Stimulated activated naive B cell treated with anti-CD40 and anti-IgM and Interleukin-4, amounts not matched to agents 10 μg/mL and 1 μg/mL and 100 μg/mL, for 72 hours (primary cell): Measurements from ENCODE around the gene BTBD6.

Experiments used
- ATAC-seq, 2 donors: fragments of 150-1000 bp; cut with Tn5 transposase; replicated peaks; 2 replicates each; pipeline ENCODE4 v1.10.0; 2021; ENCODE audit warnings: moderate library complexity in 1 of 2
- DNase-seq: peaks from one replicate; pipeline ENCODE4 v3.0.0; 2021
- H3K27ac Mint-ChIP-seq: one replicate; pipeline ENCODE4 v1.8.0; 2022; ENCODE audit warnings: mild to moderate bottlenecking, mixed read lengths
- H3K27me3 Mint-ChIP-seq, 2 donors: one replicate each; pipeline ENCODE4 v1.8.0; 2022; ENCODE audit warnings: mixed read lengths in 2 of 2
- H3K36me3 Mint-ChIP-seq, 2 donors: one replicate each; pipeline ENCODE4 v1.8.0; 2022; ENCODE audit warnings: mixed read lengths in 2 of 2, mild to moderate bottlenecking in 1 of 2
- H3K4me1 Mint-ChIP-seq, 2 donors: one replicate each; pipeline ENCODE4 v1.8.0; 2022; ENCODE audit warnings: mixed read lengths in 2 of 2, mild to moderate bottlenecking in 1 of 2
- H3K4me3 Mint-ChIP-seq, 2 donors: one replicate each; pipeline ENCODE4 v1.8.0; 2022; ENCODE audit warnings: mild to moderate bottlenecking in 2 of 2, mixed read lengths in 2 of 2, moderate library complexity in 1 of 2
- H3K9me3 Mint-ChIP-seq, 2 donors: one replicate each; pipeline ENCODE4 v1.8.0; 2022; ENCODE audit warnings: mixed read lengths in 2 of 2, mild to moderate bottlenecking in 1 of 2

The BTBD6 gene

DNA sequence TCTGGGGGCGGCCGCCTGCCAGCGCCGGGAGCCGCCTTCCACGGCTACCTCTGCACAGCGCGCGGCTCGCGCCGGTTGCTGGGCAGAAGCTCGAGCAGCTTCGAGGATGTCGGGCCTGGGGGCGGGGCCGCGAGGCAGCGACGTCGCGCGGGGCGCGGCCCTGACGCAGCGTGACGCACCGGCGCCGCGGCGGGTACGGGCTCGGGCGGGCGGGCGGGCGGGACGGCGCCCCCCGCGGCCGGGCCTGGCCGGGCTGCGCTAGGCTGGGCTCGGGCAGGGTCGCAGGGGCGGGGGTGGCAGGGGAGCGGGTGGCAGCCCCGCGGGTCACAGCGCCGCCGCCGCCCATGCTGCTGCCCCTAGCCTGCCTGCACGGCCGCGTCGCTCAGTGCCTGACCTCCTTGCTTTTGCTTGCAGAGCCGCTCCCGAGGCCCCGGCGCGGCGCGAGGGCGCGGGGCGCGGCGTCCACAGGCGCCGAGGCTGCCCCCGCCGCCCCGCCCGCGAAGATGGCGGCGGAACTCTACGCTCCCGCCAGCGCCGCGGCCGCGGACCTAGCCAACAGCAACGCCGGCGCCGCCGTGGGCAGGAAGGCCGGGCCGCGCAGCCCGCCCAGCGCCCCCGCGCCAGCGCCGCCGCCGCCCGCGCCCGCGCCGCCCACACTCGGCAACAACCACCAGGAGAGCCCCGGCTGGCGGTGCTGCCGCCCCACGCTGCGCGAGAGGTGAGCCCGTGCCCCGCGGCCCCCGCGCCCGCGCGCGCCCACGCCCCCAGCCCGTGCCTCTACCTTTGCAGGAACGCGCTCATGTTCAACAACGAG is at the start of gene BTBD6:
Gene BTBD6 (plus strand): TSS at position 166 of the 814 bp plus-strand sequence. CDS start 179 bp downstream, at position 345.
- ATAC-seq: peak; percentile 94 to 96
- Mint-ChIP-seq H3K4me3 (peak within 1 kb of the TSS; percentile 85 to 88), H3K4me1 (peaks cover 41 to 53% of the 10 kb centered on the region in 2 donors), H3K36me3 (peaks cover 26 to 54% of the 10 kb centered on the region in 2 donors), H3K27me3 (no peaks in the 10 kb centered on the region), H3K27ac (peak within 1 kb of the TSS; percentile 82), H3K9me3 (no peaks in the 10 kb centered on the region)
- DNase-seq: peak; percentile 83

GRCh38 chr14:105198588-105198987 is 49.7 kb upstream of the BTBD6 start:
- no peak overlapping the region for H3K4me3 Mint-ChIP-seq
- peaks cover 39 to 55% of the 10 kb centered on the region in 2 donors for H3K4me1 Mint-ChIP-seq
- H3K36me3 Mint-ChIP-seq: no peaks in the 10 kb centered on the region
- H3K27me3 Mint-ChIP-seq: peaks cover 45 to 63% of the 10 kb centered on the region in 2 donors
- H3K27ac Mint-ChIP-seq: peak overlapping the region; percentile 28
- ATAC-seq (no peak), DNase-seq (no peak)
- no peaks in the 10 kb centered on the region for H3K9me3 Mint-ChIP-seq

DNA sequence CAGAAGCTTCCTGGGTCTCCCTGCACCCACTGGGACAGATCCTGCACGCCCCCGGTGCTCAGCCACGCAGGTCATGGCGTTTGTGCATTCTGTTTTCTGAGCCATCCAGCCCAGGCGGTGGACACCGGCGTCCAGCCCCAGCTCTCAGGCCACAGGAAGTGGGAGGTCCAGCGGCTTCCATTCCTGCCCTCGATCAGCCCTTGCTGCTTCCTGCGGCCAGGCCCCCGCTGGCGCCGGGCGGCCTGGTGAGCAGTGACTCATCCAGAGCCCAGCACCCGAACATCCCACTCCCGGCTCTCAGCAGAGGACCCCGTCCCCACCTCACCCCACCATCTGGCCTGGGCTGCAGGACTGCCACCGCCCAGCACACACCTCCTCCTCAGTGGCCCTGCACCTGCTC is 49.2 kb upstream of the BTBD6 start:
- H3K9me3 Mint-ChIP-seq: no peaks in the 10 kb centered on the region
- no peak for DNase-seq
- no peak for ATAC-seq

GRCh38 chr14:105200074-105200473 is 48.3 kb upstream of the BTBD6 start:
- no peaks in the 10 kb centered on the region for H3K36me3 Mint-ChIP-seq
- no peak overlapping the region for H3K4me3 Mint-ChIP-seq
- H3K9me3 Mint-ChIP-seq: no peaks in the 10 kb centered on the region
- no peak for DNase-seq
- ATAC-seq: no peak
- H3K4me1 Mint-ChIP-seq: peaks cover 33 to 55% of the 10 kb centered on the region in 2 donors
- peaks cover 36 to 58% of the 10 kb centered on the region in 2 donors for H3K27me3 Mint-ChIP-seq
- H3K27ac Mint-ChIP-seq: no peak overlapping the region

More for the DNA sequence above, 49.2 kb upstream of the BTBD6 start:
- no peak overlapping the region for H3K4me3 Mint-ChIP-seq
- peaks cover 45 to 61% of the 10 kb centered on the region in 2 donors for H3K27me3 Mint-ChIP-seq
- peak overlapping the region; percentile 42 for H3K27ac Mint-ChIP-seq
- no peaks in the 10 kb centered on the region for H3K36me3 Mint-ChIP-seq
- H3K4me1 Mint-ChIP-seq: peaks cover 35 to 53% of the 10 kb centered on the region in 2 donors

DNA sequence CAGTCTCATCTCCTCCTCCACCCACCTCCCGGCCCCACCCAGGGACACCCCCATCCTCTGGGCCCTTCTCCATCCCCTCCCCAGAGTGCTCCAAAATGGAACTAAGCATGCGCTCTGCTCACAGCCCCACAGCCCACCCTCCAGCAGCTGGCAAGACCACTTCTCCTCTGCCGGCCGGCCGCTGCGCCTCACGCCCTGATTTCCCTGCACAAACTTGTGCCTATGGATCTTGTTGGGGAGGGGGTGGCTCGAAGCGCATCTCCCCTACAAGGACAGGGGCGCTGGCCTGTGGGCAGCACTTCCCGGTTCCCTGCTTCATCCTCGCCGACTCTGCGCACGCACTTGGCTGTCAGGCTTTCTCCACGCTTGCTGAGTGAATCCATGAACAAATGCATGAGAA is 47.7 kb upstream of the BTBD6 start:
- no peak overlapping the region for H3K4me3 Mint-ChIP-seq
- H3K27me3 Mint-ChIP-seq: peaks cover 32 to 52% of the 10 kb centered on the region in 2 donors
- H3K36me3 Mint-ChIP-seq: no peaks in the 10 kb centered on the region
- no peak for ATAC-seq
- no peaks in the 10 kb centered on the region for H3K9me3 Mint-ChIP-seq
- H3K27ac Mint-ChIP-seq: no peak overlapping the region
- H3K4me1 Mint-ChIP-seq: peaks cover 32 to 56% of the 10 kb centered on the region in 2 donors
- DNase-seq: no peak

- H3K27me3 Mint-ChIP-seq: peaks cover 27 to 46% of the 10 kb centered on the region in 2 donors
- DNase-seq: no peak
- no peaks in the 10 kb centered on the region for H3K9me3 Mint-ChIP-seq
- H3K27ac Mint-ChIP-seq: peak overlapping the region; percentile 56
- H3K36me3 Mint-ChIP-seq: no peaks in the 10 kb centered on the region
- peaks cover 26 to 53% of the 10 kb centered on the region in 2 donors for H3K4me1 Mint-ChIP-seq
- ATAC-seq: peak; percentile 37
- H3K4me3 Mint-ChIP-seq: peak overlapping the region; percentile 46 to 50
Observed at GRCh38 chr14:105201156-105201924, 47.0 kb upstream of the BTBD6 start.

DNA sequence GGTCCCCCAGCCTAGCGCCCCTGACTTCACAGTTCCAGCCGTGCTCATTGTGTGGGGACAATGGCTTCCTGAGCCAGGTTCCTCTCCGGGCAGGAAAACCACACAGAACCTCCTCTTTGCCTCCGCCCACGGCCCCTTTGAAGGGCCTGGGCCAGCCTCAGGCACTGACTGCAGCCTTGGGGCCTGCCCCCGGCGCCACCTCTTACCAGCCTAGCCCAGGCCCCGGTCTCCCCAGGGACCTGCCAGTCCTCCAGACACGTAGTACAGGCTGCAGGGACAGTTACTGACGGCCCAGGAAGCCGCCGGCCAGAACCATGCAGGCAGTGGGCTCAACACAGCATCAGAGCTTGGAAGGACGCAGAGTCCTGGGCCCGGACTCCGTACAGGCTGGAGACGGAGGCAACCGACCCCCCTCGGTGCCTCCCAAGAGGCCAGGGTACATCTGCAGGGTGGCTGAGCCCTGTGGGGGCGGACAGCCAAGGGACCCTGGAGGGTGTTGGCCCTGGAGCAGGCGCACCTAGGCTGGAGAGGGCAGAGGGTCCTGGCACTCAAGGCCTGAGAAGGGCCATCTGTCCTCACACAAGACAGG is 46.3 kb upstream of the BTBD6 start:
- DNase-seq: peak; percentile 75
- peak overlapping the region; percentile 56 for H3K27ac Mint-ChIP-seq
- H3K36me3 Mint-ChIP-seq: no peaks in the 10 kb centered on the region
- peak overlapping the region; percentile 46 to 50 for H3K4me3 Mint-ChIP-seq
- no peaks in the 10 kb centered on the region for H3K9me3 Mint-ChIP-seq
- peak; percentile 80 to 83 for ATAC-seq
- peaks cover 30 to 50% of the 10 kb centered on the region in 2 donors for H3K4me1 Mint-ChIP-seq
- H3K27me3 Mint-ChIP-seq: peaks cover 27 to 46% of the 10 kb centered on the region in 2 donors

GRCh38 chr14:105203057-105203531 is 45.2 kb upstream of the BTBD6 start:
- ATAC-seq: peak; percentile 24 to 35
- no peak for DNase-seq
- no peaks in the 10 kb centered on the region for H3K9me3 Mint-ChIP-seq
- H3K4me1 Mint-ChIP-seq: peaks cover 26 to 44% of the 10 kb centered on the region in 2 donors
- no peaks in the 10 kb centered on the region for H3K36me3 Mint-ChIP-seq
- H3K27ac Mint-ChIP-seq: peak overlapping the region; percentile 42
- peaks cover 25 to 36% of the 10 kb centered on the region in 2 donors for H3K27me3 Mint-ChIP-seq
- H3K4me3 Mint-ChIP-seq: no peak overlapping the region

- ATAC-seq (no peak), DNase-seq (no peak)
- H3K9me3 Mint-ChIP-seq: no peaks in the 10 kb centered on the region
- no peaks in the 10 kb centered on the region for H3K36me3 Mint-ChIP-seq
- no peak overlapping the region for H3K27ac Mint-ChIP-seq
- H3K4me3 Mint-ChIP-seq: no peak overlapping the region
- H3K4me1 Mint-ChIP-seq: peaks cover 26 to 44% of the 10 kb centered on the region in 2 donors
- H3K27me3 Mint-ChIP-seq: peaks cover 21 to 30% of the 10 kb centered on the region in 2 donors
Observed at GRCh38 chr14:105203701-105204100, 44.6 kb upstream of the BTBD6 start.

DNA sequence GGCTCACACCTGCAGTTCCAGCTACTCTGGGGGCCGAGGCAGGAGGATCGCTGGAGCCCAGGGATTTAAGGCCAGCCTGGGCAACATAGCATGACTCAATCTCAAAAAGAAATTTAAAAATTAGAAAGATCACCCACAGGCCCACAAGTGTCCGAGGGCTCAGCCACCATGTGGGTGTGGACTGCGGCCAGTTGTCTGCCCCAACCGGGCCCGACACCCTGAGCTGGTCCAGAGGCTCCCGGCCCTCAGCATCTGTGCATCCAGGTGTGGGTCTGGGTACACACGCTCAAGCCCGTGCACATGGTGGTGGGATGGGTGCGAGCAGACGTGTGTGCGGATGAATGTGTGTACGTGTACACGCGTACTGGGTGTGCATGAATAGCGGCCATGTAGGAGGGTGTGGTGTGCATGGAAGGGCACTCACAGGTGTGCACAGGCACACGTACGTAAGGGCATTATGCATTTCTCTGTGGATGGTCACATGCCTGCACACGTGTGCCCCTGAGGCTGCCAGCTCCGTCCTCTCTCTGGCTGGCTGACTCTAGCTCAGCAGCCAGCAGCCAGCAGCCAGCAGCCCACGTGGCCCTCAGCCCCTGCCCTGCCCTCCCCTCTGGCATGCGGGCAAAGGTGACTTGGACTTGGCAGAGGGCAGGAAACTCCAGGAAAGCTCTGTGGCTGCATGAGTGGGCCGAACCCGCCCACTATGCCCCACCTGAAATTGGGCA is 44.0 kb upstream of the BTBD6 start:
- Mint-ChIP-seq H3K9me3 (no peaks in the 10 kb centered on the region), H3K4me1 (peaks cover 25 to 44% of the 10 kb centered on the region in 2 donors), H3K4me3 (no peak overlapping the region), H3K27me3 (peaks cover 14 to 24% of the 10 kb centered on the region in 2 donors), H3K36me3 (no peaks in the 10 kb centered on the region), H3K27ac (peak overlapping the region; percentile 37)
- ATAC-seq (peak in 1 of 2 donors; percentile 14), DNase-seq (no peak)

GRCh38 chr14:105204931-105205672 is 43.2 kb upstream of the BTBD6 start:
- Mint-ChIP-seq H3K4me3 (no peak overlapping the region), H3K36me3 (peaks cover under 1 to 2% of the 10 kb centered on the region in 2 donors), H3K9me3 (no peaks in the 10 kb centered on the region), H3K4me1 (peaks cover 22 to 44% of the 10 kb centered on the region in 2 donors), H3K27me3 (peaks cover 7 to 16% of the 10 kb centered on the region in 2 donors), H3K27ac (no peak overlapping the region)
- DNase-seq (no peak), ATAC-seq (no peak)

GRCh38 chr14:105205673-105206208 is 42.6 kb upstream of the BTBD6 start:
- Mint-ChIP-seq H3K27ac (no peak overlapping the region), H3K4me3 (no peak overlapping the region), H3K9me3 (no peaks in the 10 kb centered on the region), H3K36me3 (peaks cover 3 to 4% of the 10 kb centered on the region in 2 donors), H3K27me3 (peaks cover under 1 to 10% of the 10 kb centered on the region in 2 donors), H3K4me1 (peaks cover 21 to 44% of the 10 kb centered on the region in 2 donors)
- DNase-seq (no peak), ATAC-seq (no peak)

DNA sequence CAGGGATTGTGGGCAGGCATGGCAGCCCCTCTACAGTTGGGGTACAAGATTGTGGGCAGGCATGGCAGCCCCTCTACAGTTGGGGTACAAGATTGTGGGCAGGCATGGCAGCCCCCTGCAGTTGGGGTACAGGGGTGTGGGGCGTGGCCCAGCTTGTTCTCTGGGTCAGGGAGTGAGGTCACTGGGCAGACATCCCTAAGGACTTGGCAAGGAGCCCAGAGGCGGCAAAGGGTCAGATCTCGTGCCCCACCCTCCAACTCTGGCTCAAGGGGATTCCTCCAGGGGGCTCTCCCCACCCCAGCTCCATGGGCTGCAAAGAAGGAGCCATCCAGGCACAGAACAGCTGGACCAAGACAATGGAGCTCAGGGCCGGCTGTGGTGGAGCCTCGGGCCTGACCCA is 41.5 kb upstream of the BTBD6 start:
- Mint-ChIP-seq H3K4me1 (peaks cover 17 to 37% of the 10 kb centered on the region in 2 donors), H3K4me3 (no peak overlapping the region), H3K36me3 (peaks cover 3 to 8% of the 10 kb centered on the region in 2 donors), H3K27me3 (peaks cover 0 to 8% of the 10 kb centered on the region in 2 donors), H3K27ac (no peak overlapping the region), H3K9me3 (no peaks in the 10 kb centered on the region)
- DNase-seq (no peak), ATAC-seq (no peak)
